PC-3 (cell line): ENCODE results near the gene DOK7. TPM values are rescaled to one million over a fixed set of nuclear protein-coding genes. Genes with fewer than 3 reads are reported as not detected.

ENCODE experiments used
- ATAC-seq: fragments of 200-7000 bp; cut with Tn5 transposase; 2 replicates; pipeline ENCODE4 v1.9.1; 2020; ENCODE audit warnings: mild to moderate bottlenecking, moderate library complexity
- BruUV-seq: library from RNA; stranded (reverse); fragments of 400-500 nt; replicated peaks from 2 replicates; lab custom pipeline; 2021; lab: Mats Ljungman, UMichigan
- CTCF ChIA-PET: fragments of 300-600 bp; sonication (Branson Sonifier 250); formaldehyde crosslinking; loops from one replicate; lab custom pipeline; 2022; ENCODE audit warnings: antibody characterized with exemption; lab: Charles Lee
- POLR2A ChIA-PET: fragments of 300-600 bp; sonication (Branson Sonifier 250); formaldehyde crosslinking; loops from one replicate; lab custom pipeline; 2022; ENCODE audit warnings: antibody characterized with exemption; ENCODE audit not compliant: unreplicated experiment; lab: Charles Lee
- DNase-seq: peaks from one replicate; pipeline ENCODE4 v3.0.0-alpha.2; 2015
- H2AFZ ChIP-seq: fragments of 300-600 bp; sonication (generic); 2 replicates; pipeline ENCODE4 v1.6.0; 2016; ENCODE audit warnings: antibody characterized with exemption, low read length
- H3F3A ChIP-seq: fragments of 300-600 bp; sonication (generic); one replicate; pipeline ENCODE4 v1.6.0; 2017; ENCODE audit warnings: antibody characterized with exemption, low read length, control low read depth, mild to moderate bottlenecking; ENCODE audit not compliant: unreplicated experiment
- H3K27ac ChIP-seq: fragments of 300-600 bp; sonication (generic); 2 replicates; pipeline ENCODE4 v1.5.1; 2016; ENCODE audit warnings: mild to moderate bottlenecking, low read length
- H3K27me3 ChIP-seq: fragments of 300-600 bp; sonication (generic); 2 replicates; pipeline ENCODE4 v1.6.1; 2016; ENCODE audit warnings: low read length, mixed read lengths
- H3K36me3 ChIP-seq: fragments of 300-600 bp; sonication (generic); 2 replicates; pipeline ENCODE4 v1.6.1; 2016; ENCODE audit warnings: low read depth, mixed run types, low read length, mixed read lengths
- H3K4me1 ChIP-seq: fragments of 300-600 bp; sonication (generic); 2 replicates; pipeline ENCODE4 v1.5.1; 2016; ENCODE audit warnings: low read length; ENCODE audit not compliant: insufficient read depth
- H3K4me2 ChIP-seq: fragments of 300-600 bp; sonication (generic); 2 replicates; pipeline ENCODE4 v1.6.0; 2016; ENCODE audit warnings: low read length
- H3K4me3 ChIP-seq: fragments of 300-600 bp; sonication (generic); 2 replicates; pipeline ENCODE4 v1.5.1; 2016; ENCODE audit warnings: mild to moderate bottlenecking, low read length, mixed read lengths
- H3K79me2 ChIP-seq: fragments of 300-600 bp; sonication (generic); 2 replicates; pipeline ENCODE4 v1.6.1; 2017; ENCODE audit warnings: low read length, mixed read lengths
- H3K9ac ChIP-seq: fragments of 300-600 bp; sonication (generic); 2 replicates; pipeline ENCODE4 v1.6.0; 2016; ENCODE audit warnings: mild to moderate bottlenecking, low read length
- H3K9me2 ChIP-seq: fragments of 300-600 bp; sonication (generic); replicated peaks from 2 replicates; pipeline ENCODE4 v1.6.1; 2016; ENCODE audit warnings: mixed run types, low read length, mixed read lengths
- H3K9me3 ChIP-seq: fragments of 300-600 bp; sonication (generic); 2 replicates; pipeline ENCODE4 v1.6.1; 2016; ENCODE audit warnings: low read length, mixed read lengths
- H4K20me1 ChIP-seq: fragments of 300-600 bp; sonication (generic); 2 replicates; pipeline ENCODE4 v1.6.1; 2016; ENCODE audit warnings: low read length, mixed read lengths
- EZH2 ChIP-seq: fragments of 300-600 bp; sonication (generic); IDR thresholded peaks from one replicate; pipeline ENCODE4 v1.6.1; 2017; ENCODE audit warnings: antibody characterized with exemption, mild to moderate bottlenecking, low read length; ENCODE audit not compliant: unreplicated experiment
- EZH2phosphoT487 ChIP-seq: fragments of 300-600 bp; sonication (generic); IDR thresholded peaks from 2 replicates; pipeline ENCODE4 v1.6.1; 2018; ENCODE audit warnings: mild to moderate bottlenecking, antibody characterized with exemption, low read length, borderline replicate concordance
- intact Hi-C: fragments of 100-400 bp; cut with micrococcal nuclease; formaldehyde crosslinking; loops from 2 replicates; pipeline ENCODE4 v1.9.0; 2023
- total RNA-seq: library from RNA; depleted of rRNA; stranded (reverse); fragments of >200 nt; gene quantifications from 2 replicates; pipeline ENCODE4 v1.2.3, GENCODE V29; 2014
- TF ChIP-seq, protein P1 (sequence below): fragments of 300-600 bp; sonication (generic); conservative IDR thresholded peaks from 2 replicates; pipeline ENCODE4 v1.5.1; 2017; ENCODE audit warnings: antibody characterized with exemption, low read depth, mild to moderate bottlenecking, low read length

DOK7 gene
- total RNA-seq, 1 experiment from 2014 or later: 2.5 TPM

DNA sequence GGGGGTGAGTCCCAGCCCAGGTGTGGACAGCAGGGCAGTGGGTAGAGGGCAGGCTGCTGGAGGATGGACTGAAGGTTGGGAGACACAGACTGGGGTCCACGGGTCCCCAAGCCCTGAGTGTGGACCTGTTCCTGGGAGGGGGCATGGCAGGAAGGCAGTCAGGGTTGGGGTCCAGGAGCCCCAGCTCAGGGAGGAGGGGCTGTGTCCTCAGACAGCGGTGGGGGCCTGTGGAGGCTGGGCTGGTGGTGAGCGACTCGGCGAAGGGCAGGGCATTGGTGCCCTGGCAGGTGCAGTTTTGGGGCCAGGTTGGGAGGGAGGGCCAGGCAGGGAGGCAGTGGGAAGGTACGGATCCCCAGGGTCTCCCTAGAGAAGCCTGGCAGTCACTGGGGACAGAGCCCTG, 34.0 kb downstream of the DOK7 start:
- no peaks in the 10 kb centered on the region for H3K27me3 ChIP-seq
- no peak overlapping the region for H2AFZ ChIP-seq
- H3K27ac ChIP-seq: no peak overlapping the region
- no peak overlapping the region for H3K4me2 ChIP-seq
- H3K4me1 ChIP-seq: no peaks in the 10 kb centered on the region
- no TSS peak for BruUV-seq
- TF ChIP-seq, protein P1, sequence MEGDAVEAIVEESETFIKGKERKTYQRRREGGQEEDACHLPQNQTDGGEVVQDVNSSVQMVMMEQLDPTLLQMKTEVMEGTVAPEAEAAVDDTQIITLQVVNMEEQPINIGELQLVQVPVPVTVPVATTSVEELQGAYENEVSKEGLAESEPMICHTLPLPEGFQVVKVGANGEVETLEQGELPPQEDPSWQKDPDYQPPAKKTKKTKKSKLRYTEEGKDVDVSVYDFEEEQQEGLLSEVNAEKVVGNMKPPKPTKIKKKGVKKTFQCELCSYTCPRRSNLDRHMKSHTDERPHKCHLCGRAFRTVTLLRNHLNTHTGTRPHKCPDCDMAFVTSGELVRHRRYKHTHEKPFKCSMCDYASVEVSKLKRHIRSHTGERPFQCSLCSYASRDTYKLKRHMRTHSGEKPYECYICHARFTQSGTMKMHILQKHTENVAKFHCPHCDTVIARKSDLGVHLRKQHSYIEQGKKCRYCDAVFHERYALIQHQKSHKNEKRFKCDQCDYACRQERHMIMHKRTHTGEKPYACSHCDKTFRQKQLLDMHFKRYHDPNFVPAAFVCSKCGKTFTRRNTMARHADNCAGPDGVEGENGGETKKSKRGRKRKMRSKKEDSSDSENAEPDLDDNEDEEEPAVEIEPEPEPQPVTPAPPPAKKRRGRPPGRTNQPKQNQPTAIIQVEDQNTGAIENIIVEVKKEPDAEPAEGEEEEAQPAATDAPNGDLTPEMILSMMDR: no peak
- no peak for TF ChIP-seq EZH2phosphoT487
- no peak for TF ChIP-seq EZH2
- POLR2A ChIA-PET: no interaction called here
- H3K9me2 ChIP-seq: no peaks in the 10 kb centered on the region
- intact Hi-C loops: no loop called here
- no peaks in the 10 kb centered on the region for H3F3A ChIP-seq
- no peaks in the 10 kb centered on the region for H3K79me2 ChIP-seq
- DNase-seq: no peak
- ATAC-seq: no peak
- H3K4me3 ChIP-seq: no peak overlapping the region
- CTCF ChIA-PET: no interaction called here
- H4K20me1 ChIP-seq: no peaks in the 10 kb centered on the region
- H3K9ac ChIP-seq: no peak overlapping the region
- no peaks in the 10 kb centered on the region for H3K9me3 ChIP-seq
- H3K36me3 ChIP-seq: no peaks in the 10 kb centered on the region

DNA sequence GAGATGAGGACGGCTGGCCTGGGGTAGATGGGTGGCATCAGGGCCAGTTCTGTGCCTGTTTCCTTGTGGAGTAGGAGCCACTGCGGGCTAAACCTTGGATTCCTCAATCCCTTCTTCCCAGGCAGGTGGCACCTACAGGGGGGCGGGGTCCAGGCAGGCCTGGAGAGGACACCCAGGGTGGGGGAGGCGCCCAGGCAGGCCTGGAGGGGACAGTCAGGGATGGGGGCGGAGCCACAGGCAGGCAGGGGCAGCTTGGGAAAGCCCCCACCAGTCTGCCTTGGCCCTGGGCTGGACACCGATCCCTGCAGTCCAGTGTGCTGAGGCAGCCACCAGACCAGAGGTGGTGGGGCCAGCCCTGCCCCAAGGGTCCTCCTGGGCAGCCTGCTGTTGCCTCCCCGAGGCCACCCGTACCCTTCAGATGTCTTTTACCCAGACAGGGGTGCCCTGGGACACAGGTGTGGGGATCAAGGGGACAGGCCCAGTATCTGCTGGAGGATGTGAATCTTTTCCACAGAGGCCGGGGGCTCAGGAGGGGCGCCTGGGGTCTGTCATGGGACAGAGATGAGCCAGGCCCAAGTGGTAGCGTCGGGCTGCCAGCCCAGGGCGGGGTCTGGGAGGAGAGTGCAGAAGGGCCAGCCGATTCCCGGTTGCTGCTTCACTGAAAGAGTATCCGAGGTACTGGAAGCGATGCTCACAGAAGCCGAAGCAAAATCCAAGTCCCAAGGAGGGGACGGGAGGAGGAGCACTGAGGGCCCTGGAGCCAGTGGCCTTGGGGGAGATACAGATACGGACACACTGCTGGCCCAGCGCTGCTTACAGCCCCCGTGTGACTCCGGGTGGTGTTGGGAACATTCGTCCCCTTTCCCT, 34.6 kb downstream of the DOK7 start:
- no peaks in the 10 kb centered on the region for H3K36me3 ChIP-seq
- no peak overlapping the region for H2AFZ ChIP-seq
- CTCF ChIA-PET: no interaction called here
- DNase-seq (no peak), ATAC-seq (no peak)
- no peak overlapping the region for H3K4me2 ChIP-seq
- H3K4me1 ChIP-seq: no peaks in the 10 kb centered on the region
- H3K27me3 ChIP-seq: no peaks in the 10 kb centered on the region
- no TSS peak for BruUV-seq
- POLR2A ChIA-PET: no interaction called here
- TF ChIP-seq EZH2 (no peak), EZH2phosphoT487 (no peak)
- TF ChIP-seq, protein P1: no peak
- no peak overlapping the region for H3K27ac ChIP-seq
- no peak overlapping the region for H3K9ac ChIP-seq
- H3K4me3 ChIP-seq: no peak overlapping the region
- no peaks in the 10 kb centered on the region for H3K79me2 ChIP-seq
- H3K9me3 ChIP-seq: no peaks in the 10 kb centered on the region
- H3K9me2 ChIP-seq: no peaks in the 10 kb centered on the region
- intact Hi-C loops: no loop called here
- H3F3A ChIP-seq: no peaks in the 10 kb centered on the region
- H4K20me1 ChIP-seq: no peaks in the 10 kb centered on the region

DNA sequence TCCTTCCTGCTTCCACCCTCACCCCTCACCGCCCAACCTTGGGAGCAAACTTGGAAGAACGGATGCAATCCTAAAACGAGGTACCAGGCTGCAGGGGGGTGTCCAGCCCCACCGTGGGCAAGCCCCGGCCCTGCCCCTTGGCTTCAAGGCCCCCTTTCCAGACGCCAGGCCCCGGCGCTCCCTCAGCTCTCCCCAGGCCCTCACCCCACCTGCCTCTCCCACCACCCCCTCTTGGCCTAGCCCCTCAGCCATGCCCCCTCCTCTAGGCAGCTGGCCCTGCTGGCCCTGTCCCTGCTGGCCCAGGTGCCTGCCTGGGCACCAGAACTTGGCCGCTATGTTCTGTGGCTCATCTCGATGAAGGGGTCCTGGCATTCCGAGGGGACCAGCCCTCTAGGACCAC, 35.3 kb downstream of the DOK7 start:
- ATAC-seq (no peak), DNase-seq (no peak)
- Histone ChIP-seq H3K9me3 (no peaks in the 10 kb centered on the region), H3K27me3 (no peaks in the 10 kb centered on the region), H3K79me2 (no peaks in the 10 kb centered on the region), H3K27ac (no peak overlapping the region), H4K20me1 (no peaks in the 10 kb centered on the region), H3K9me2 (no peaks in the 10 kb centered on the region), H3K4me1 (no peaks in the 10 kb centered on the region), H3K4me2 (no peak overlapping the region), H3F3A (no peaks in the 10 kb centered on the region), H3K36me3 (no peaks in the 10 kb centered on the region), H3K4me3 (no peak overlapping the region), H2AFZ (no peak overlapping the region), H3K9ac (no peak overlapping the region)
- ChIA-PET POLR2A (no interaction called here), CTCF (no interaction called here)
- BruUV-seq: no TSS peak
- no peak for TF ChIP-seq EZH2
- TF ChIP-seq EZH2phosphoT487: no peak
- TF ChIP-seq, protein P1: no peak
- intact Hi-C loops: no loop called here
